T-helper 1 cell treated with Interleukin-12 subunit alpha and Interleukin-12 subunit beta and Interleukin-4 antibody, amounts not matched to agents 30 μg/mL and 1 μg/mL, for 36 hours (primary cell): ENCODE data around the gene PDZD8.

Experiments used
- H3K27ac Mint-ChIP-seq: one replicate; pipeline ENCODE4 v1.8.0; 2021; ENCODE audit warnings: mild to moderate bottlenecking, mixed read lengths
- H3K27me3 Mint-ChIP-seq: one replicate; pipeline ENCODE4 v1.8.0; 2021; ENCODE audit warnings: low read depth, mixed read lengths
- H3K36me3 Mint-ChIP-seq: one replicate; pipeline ENCODE4 v1.8.0; 2021; ENCODE audit warnings: low read depth, mixed read lengths
- H3K4me1 Mint-ChIP-seq: one replicate; pipeline ENCODE4 v1.8.0; 2021; ENCODE audit warnings: low read depth, mixed read lengths
- H3K4me3 Mint-ChIP-seq: one replicate; pipeline ENCODE4 v1.8.0; 2021; ENCODE audit warnings: mild to moderate bottlenecking, moderate library complexity, mixed read lengths
- H3K9me3 Mint-ChIP-seq: one replicate; pipeline ENCODE4 v1.8.0; 2021; ENCODE audit warnings: mixed read lengths

The PDZD8 gene

GRCh38 chr10:117409549-117410305 is 34.5 kb upstream of the PDZD8 start:
- no peaks in the 10 kb centered on the region for H3K9me3 Mint-ChIP-seq
- no peak overlapping the region for H3K4me3 Mint-ChIP-seq
- no peaks in the 10 kb centered on the region for H3K36me3 Mint-ChIP-seq
- no peaks in the 10 kb centered on the region for H3K4me1 Mint-ChIP-seq
- H3K27me3 Mint-ChIP-seq: peaks cover 18% of the 10 kb centered on the region
- H3K27ac Mint-ChIP-seq: no peak overlapping the region

- Mint-ChIP-seq H3K4me1 (no peaks in the 10 kb centered on the region), H3K4me3 (no peak overlapping the region), H3K27ac (no peak overlapping the region), H3K9me3 (no peaks in the 10 kb centered on the region), H3K36me3 (no peaks in the 10 kb centered on the region), H3K27me3 (peaks cover 18% of the 10 kb centered on the region)
These were observed 33.5 kb upstream of the PDZD8 start for GRCh38 chr10:117408436-117409384.

DNA sequence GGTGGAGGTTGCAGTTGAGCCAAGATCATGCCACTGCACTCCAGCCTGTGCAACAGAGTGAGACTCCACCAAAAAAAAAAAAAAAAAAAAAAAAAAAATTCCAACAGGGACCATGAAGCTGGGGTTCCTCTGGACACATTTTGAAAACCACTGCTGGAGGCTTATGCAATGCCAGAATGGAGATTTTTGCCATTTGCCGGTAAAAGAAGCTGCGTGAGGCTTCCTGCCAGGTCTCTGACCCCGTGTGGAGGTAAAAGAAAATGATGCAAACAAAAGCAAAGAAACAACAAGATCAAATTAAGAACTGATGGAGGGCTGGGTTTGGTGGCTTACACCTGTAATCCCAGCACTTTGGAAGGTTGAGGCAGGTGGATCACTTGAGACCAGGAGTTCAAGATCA is 30.5 kb upstream of the PDZD8 start:
- no peaks in the 10 kb centered on the region for H3K9me3 Mint-ChIP-seq
- no peaks in the 10 kb centered on the region for H3K36me3 Mint-ChIP-seq
- peaks cover 16% of the 10 kb centered on the region for H3K27me3 Mint-ChIP-seq
- H3K4me1 Mint-ChIP-seq: no peaks in the 10 kb centered on the region
- H3K4me3 Mint-ChIP-seq: no peak overlapping the region
- H3K27ac Mint-ChIP-seq: no peak overlapping the region

GRCh38 chr10:117400329-117400728 is 25.1 kb upstream of the PDZD8 start:
- Mint-ChIP-seq H3K36me3 (no peaks in the 10 kb centered on the region), H3K27me3 (peaks cover 10% of the 10 kb centered on the region), H3K9me3 (no peaks in the 10 kb centered on the region), H3K4me1 (no peaks in the 10 kb centered on the region), H3K27ac (no peak overlapping the region), H3K4me3 (no peak overlapping the region)

- no peaks in the 10 kb centered on the region for H3K9me3 Mint-ChIP-seq
- no peaks in the 10 kb centered on the region for H3K4me1 Mint-ChIP-seq
- no peaks in the 10 kb centered on the region for H3K36me3 Mint-ChIP-seq
- peaks cover 13% of the 10 kb centered on the region for H3K27me3 Mint-ChIP-seq
- H3K27ac Mint-ChIP-seq: no peak overlapping the region
- no peak overlapping the region for H3K4me3 Mint-ChIP-seq
These were observed 24.3 kb upstream of the PDZD8 start for GRCh38 chr10:117399341-117400196.

GRCh38 chr10:117398029-117398428 is 22.8 kb upstream of the PDZD8 start:
- H3K27me3 Mint-ChIP-seq: peaks cover 10% of the 10 kb centered on the region

DNA sequence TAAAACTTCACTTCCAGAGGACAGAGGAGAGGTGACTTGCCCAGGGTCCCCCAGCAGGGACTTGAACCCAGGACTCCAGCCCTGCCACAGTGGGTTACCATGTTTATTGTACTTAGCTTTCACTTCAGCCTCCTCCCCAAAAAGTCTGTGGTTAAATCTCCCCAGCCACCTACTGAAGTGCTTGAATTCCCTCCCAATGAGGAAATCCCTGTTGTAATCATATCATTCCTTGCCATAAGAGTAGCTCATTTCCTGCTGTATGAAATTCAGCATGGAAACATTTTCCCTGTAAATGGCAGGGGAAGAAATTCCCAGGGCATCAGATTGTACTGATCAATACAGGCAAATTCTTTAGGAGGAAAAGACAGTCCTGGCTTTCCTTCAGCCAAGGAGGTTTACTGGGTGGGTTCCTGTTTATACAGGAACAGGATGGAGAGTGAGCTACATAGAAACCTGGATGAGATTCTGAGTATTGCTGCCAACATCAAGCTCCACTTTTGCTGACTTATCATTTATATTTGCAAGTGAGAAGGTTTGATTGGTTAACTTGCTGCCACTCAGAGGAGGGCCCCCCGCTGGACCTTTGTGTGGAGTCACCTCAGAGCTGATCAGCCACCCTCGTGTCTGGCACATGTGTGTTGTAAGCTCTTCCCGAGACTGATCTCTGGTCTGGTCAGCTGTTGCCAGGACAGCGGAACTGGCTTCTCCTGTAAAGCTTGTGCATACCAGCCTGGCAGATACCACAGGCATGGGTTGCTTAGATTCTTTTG is 16.4 kb upstream of the PDZD8 start:
- H3K27ac Mint-ChIP-seq: no peak overlapping the region
- H3K36me3 Mint-ChIP-seq: no peaks in the 10 kb centered on the region
- no peaks in the 10 kb centered on the region for H3K9me3 Mint-ChIP-seq
- H3K4me1 Mint-ChIP-seq: no peaks in the 10 kb centered on the region
- H3K27me3 Mint-ChIP-seq: peaks cover 29% of the 10 kb centered on the region
- H3K4me3 Mint-ChIP-seq: no peak overlapping the region

More at GRCh38 chr10:117398029-117398428, 22.8 kb upstream of the PDZD8 start:
- H3K27ac Mint-ChIP-seq: no peak overlapping the region
- no peaks in the 10 kb centered on the region for H3K36me3 Mint-ChIP-seq
- no peaks in the 10 kb centered on the region for H3K4me1 Mint-ChIP-seq
- no peaks in the 10 kb centered on the region for H3K9me3 Mint-ChIP-seq
- no peak overlapping the region for H3K4me3 Mint-ChIP-seq

GRCh38 chr10:117390420-117390819 is 15.2 kb upstream of the PDZD8 start:
- H3K4me3 Mint-ChIP-seq: no peak overlapping the region
- H3K27ac Mint-ChIP-seq: no peak overlapping the region
- no peaks in the 10 kb centered on the region for H3K36me3 Mint-ChIP-seq
- peaks cover 36% of the 10 kb centered on the region for H3K27me3 Mint-ChIP-seq
- no peaks in the 10 kb centered on the region for H3K9me3 Mint-ChIP-seq
- H3K4me1 Mint-ChIP-seq: no peaks in the 10 kb centered on the region

- H3K27me3 Mint-ChIP-seq: peaks cover 53% of the 10 kb centered on the region
- H3K4me1 Mint-ChIP-seq: no peaks in the 10 kb centered on the region
- H3K27ac Mint-ChIP-seq: no peak overlapping the region
- no peaks in the 10 kb centered on the region for H3K36me3 Mint-ChIP-seq
- no peak overlapping the region for H3K4me3 Mint-ChIP-seq
- no peaks in the 10 kb centered on the region for H3K9me3 Mint-ChIP-seq
These were observed 11.6 kb upstream of the PDZD8 start for GRCh38 chr10:117386805-117387204.

DNA sequence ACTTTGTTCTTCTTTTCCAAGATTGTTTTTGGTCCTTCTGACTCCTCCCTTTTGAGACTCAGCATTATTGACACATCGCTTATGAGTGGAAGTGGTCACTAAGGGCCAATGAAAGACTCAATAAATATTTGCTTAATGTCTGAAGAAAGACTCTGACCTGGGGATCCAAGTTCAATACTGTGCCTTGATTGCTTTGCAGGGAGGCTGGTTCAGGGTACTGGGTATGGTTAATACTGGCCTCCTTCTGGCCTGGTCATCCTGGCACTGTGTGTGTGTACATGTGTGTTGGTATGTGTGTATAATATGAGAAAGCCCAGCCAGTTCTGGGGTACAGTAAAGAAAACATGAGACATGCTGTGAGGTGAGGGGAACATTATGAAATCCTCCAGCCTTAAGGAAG is 7.6 kb upstream of the PDZD8 start:
- Mint-ChIP-seq H3K27me3 (peaks cover 75% of the 10 kb centered on the region), H3K4me3 (no peak overlapping the region), H3K4me1 (no peaks in the 10 kb centered on the region)

DNA sequence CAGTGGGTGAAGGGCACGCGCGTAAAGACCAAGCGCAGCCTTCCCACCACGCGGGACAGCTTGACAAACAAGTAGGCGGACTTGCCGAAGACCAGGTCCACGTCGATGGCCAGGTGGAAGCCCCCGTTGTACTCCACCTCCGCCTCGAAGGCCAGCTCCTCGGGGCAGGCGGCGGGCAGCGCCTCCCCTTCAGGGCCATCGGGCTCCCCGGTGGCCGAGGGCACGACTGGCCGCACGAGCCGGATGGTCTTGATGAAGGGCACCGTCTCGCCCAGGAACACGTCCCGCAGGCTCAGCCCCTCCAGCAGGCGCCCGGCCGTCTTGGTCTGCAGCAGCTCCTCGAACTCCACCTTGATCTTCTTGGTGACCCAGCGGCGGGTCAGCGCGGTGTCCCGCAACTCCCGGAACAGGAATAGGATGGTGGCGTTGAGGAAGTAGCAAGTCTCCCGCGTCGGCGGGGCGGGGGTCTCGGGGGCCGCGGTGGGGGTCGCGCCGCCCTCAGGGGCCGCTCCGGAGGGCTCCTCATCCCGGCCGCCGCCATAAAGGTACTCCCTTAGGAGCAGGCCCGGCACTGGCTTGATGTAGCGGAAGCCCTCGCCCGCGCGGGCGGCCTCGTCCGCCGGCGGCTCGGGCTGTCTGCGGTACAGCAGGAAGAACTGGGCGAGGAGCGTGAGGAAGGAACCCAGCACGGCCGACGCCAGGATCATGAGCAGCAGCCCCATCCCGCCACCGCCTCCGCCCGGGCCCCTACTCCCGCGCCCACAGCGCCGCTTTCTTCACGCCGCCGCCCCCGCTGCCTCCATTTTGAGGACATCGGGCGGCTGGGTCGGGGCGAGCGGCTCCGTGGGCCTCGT is 507 bp downstream of the PDZD8 start:
- H3K9me3 Mint-ChIP-seq: no peaks in the 10 kb centered on the region
- peak overlapping the region; percentile 91 for H3K4me3 Mint-ChIP-seq
- H3K27ac Mint-ChIP-seq: peak overlapping the region; percentile 84
- H3K27me3 Mint-ChIP-seq: peaks cover 32% of the 10 kb centered on the region
- H3K4me1 Mint-ChIP-seq: peaks cover 25% of the 10 kb centered on the region
- H3K36me3 Mint-ChIP-seq: peaks cover 4% of the 10 kb centered on the region

More for the DNA sequence above, 7.6 kb upstream of the PDZD8 start:
- Mint-ChIP-seq H3K27ac (no peak overlapping the region), H3K36me3 (no peaks in the 10 kb centered on the region), H3K9me3 (no peaks in the 10 kb centered on the region)

DNA sequence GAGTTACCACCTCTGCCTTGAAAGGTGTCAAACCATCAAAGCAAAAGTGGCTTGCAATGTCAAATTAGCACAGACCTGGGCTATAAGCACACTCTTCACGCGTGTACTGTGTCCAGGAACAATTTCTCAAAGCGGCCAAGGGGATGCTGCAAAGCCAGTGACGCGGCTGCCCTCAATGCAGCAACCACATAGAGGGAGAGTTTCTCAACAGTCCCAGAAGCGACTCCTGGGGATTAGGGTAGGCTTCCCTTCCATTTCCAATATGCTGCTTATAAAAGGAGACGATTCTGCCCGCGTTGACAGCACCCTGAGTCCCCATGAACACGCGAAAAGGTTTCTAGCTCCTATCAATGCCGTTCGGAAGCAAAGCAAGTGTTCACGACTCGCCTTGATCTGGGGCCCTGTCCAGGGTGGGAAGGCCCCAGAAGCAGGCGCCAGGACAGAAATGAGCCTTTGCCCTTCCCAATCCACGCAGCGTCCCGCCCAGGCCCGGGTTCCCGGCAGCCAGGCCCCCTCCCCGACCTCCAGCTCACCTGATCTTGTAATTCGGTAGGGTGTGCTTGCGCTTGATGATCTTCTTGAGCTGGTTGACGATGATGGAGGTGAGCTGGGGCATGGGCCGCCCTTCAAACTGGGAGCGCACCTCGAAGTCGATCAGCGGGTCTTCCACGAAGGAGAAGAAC is 1.3 kb downstream of the PDZD8 start:
- H3K27ac Mint-ChIP-seq: peak overlapping the region; percentile 83
- peaks cover 29% of the 10 kb centered on the region for H3K4me1 Mint-ChIP-seq
- H3K9me3 Mint-ChIP-seq: no peaks in the 10 kb centered on the region
- peaks cover 8% of the 10 kb centered on the region for H3K36me3 Mint-ChIP-seq
- H3K27me3 Mint-ChIP-seq: peaks cover 24% of the 10 kb centered on the region
- H3K4me3 Mint-ChIP-seq: peak overlapping the region; percentile 91
